ENCODE results near the gene ACTL6B. TPM values are rescaled to one million over a fixed set of nuclear protein-coding genes. Genes with fewer than 3 reads are reported as not detected.

The ACTL6B gene
- total and polyA plus RNA-seq, 2 of the 13 experiments (the other 11 are each of a cell fraction or from before 2014, with no cell fraction given): not detected

- TF ChIP-seq CENPBD1 (CRISPR knock-in tag; IDR thresholded peaks at IDR 0.05; ENCODE audit: borderline replicate concordance, low read depth): no peak
- peak; percentile 13; the same call in 1 of the 2 replicates for TF ChIP-seq MTA1 (CRISPR knock-in tag; IDR thresholded peaks at IDR 0.05; ENCODE audit: borderline replicate concordance)
- TF ChIP-seq KLF11 (CRISPR knock-in tag; IDR thresholded peaks at IDR 0.05): no peak
- no peak for TF ChIP-seq ATF6 (CRISPR knock-in tag; conservative IDR thresholded peaks at IDR 0.05)
- no peak for TF ChIP-seq TFDP1 (CRISPR knock-in tag; IDR thresholded peaks at IDR 0.05; ENCODE audit: borderline replicate concordance)
- TF ChIP-seq MNT (IDR thresholded peaks at IDR 0.05): no peak
- 0 out of 4 replicates have a peak, but pooled peaks of 1 of the 2 experiments have one; percentile 19 for TF ChIP-seq POLR2A (IDR thresholded peaks at IDR 0.05; ENCODE audit: insufficient read depth in 1 of 2, low read depth in 2 of 2, low read length in 2 of 2)
- TF ChIP-seq ZNF580 (CRISPR knock-in tag; IDR thresholded peaks at IDR 0.05; ENCODE audit: borderline replicate concordance, low read depth): no peak
- TF ChIP-seq AGO2 (optimal IDR thresholded peaks at IDR 0.05; ENCODE audit: low read depth, low read length): peak; percentile 69
- no peak for TF ChIP-seq KLF15 (CRISPR knock-in tag; IDR thresholded peaks at IDR 0.05; ENCODE audit: borderline replicate concordance)
Measured at GRCh38 chr7:100620804-100621203, 35.4 kb downstream of the ACTL6B start (continued).
